OCI-M2 (cell line): Measurements from ENCODE around the gene ERBB4.

Experiments used
- DNase-seq: peaks from one replicate; lab custom pipeline; 2025; ENCODE audit not compliant: unreplicated experiment; lab: John Stamatoyannopoulos, UW

Gene ERBB4

GRCh38 chr2:212089873-212090272, 448.7 kb downstream of the ERBB4 start:
- no peak for DNase-seq

- no peak for DNase-seq
Measured at GRCh38 chr2:212088353-212088752, 450.2 kb downstream of the ERBB4 start.

- DNase-seq, result no peak
Measured at GRCh38 chr2:212083492-212083891, 455.1 kb downstream of the ERBB4 start.

GRCh38 chr2:212078103-212078502, 460.5 kb downstream of the ERBB4 start:
- DNase-seq, result no peak

- DNase-seq, result no peak
Measured at GRCh38 chr2:212076456-212076855, 462.1 kb downstream of the ERBB4 start.

GRCh38 chr2:212073360-212073759, 465.2 kb downstream of the ERBB4 start:
- DNase-seq, result no peak

- DNase-seq, result no peak
Measured at GRCh38 chr2:212066546-212066945, 472.1 kb downstream of the ERBB4 start.

- no peak for DNase-seq
Measured at GRCh38 chr2:212064318-212064717, 474.3 kb downstream of the ERBB4 start.

GRCh38 chr2:212052412-212053159, 486.0 kb downstream of the ERBB4 start:
- DNase-seq, result no peak

GRCh38 chr2:212050871-212051270, 487.7 kb downstream of the ERBB4 start:
- no peak for DNase-seq

GRCh38 chr2:212042562-212042961, 496.0 kb downstream of the ERBB4 start:
- DNase-seq, result no peak

GRCh38 chr2:212037062-212037461, 501.5 kb downstream of the ERBB4 start:
- no peak for DNase-seq

GRCh38 chr2:212034841-212035585, 503.6 kb downstream of the ERBB4 start:
- DNase-seq, result no peak

- no peak for DNase-seq
Measured at GRCh38 chr2:212033888-212034287, 504.7 kb downstream of the ERBB4 start.

GRCh38 chr2:212032536-212033219, 505.9 kb downstream of the ERBB4 start:
- no peak for DNase-seq

- DNase-seq, result no peak
Measured at GRCh38 chr2:212032032-212032431, 506.6 kb downstream of the ERBB4 start.

- DNase-seq, result no peak
Measured at GRCh38 chr2:212030709-212031108, 507.9 kb downstream of the ERBB4 start.

GRCh38 chr2:212028798-212029394, 509.7 kb downstream of the ERBB4 start:
- DNase-seq, result no peak

- no peak for DNase-seq
Measured at GRCh38 chr2:212027681-212028628, 510.6 kb downstream of the ERBB4 start.

- no peak for DNase-seq
Measured at GRCh38 chr2:212024040-212024439, 514.6 kb downstream of the ERBB4 start.
